C4-2B (cell line): ENCODE results near the gene BMF.
"Not testable (repeated sequence)": the region's sequence is repeated elsewhere in the genome, so short reads cannot be mapped to it uniquely, and the experiment has no call there.

Experiments
- CTCF ChIP-seq: fragments of 450-650 bp; conservative IDR thresholded peaks from 2 replicates; pipeline ENCODE4 v1.5.1; 2017; ENCODE audit warnings: mild to moderate bottlenecking
- ZFX ChIP-seq: fragments of 450-650 bp; IDR thresholded peaks from 2 replicates; pipeline ENCODE4 v1.6.1; 2017

GRCh38 chr15:40154821-40155220 lies 46.1 kb upstream of the BMF start:
- not testable (repeated sequence) for TF ChIP-seq CTCF, ZFX
